Ascending aorta (tissue), 2 donors: ENCODE measurements around the gene NAA40. TPM values are rescaled to one million over a fixed set of nuclear protein-coding genes. Genes with fewer than 3 reads are reported as not detected.
A peak's percentile ranks its signal among the peaks of the same experiment; 100 is the strongest.

Experiments
- DNase-seq, 2 donors: peaks; one replicate each; pipeline ENCODE4 v3.0.0-alpha.2; 2019; ENCODE audit warnings: low spot score in 2 of 2
- H3K27ac ChIP-seq, 2 donors: fragments of 200-600 bp; sonication (generic); one replicate each; pipeline ENCODE4 v1.5.1; 2016 to 2017; ENCODE audit warnings: mild to moderate bottlenecking in 1 of 2
- H3K27me3 ChIP-seq: fragments of 200-600 bp; sonication (generic); one replicate; pipeline ENCODE4 v1.5.1; 2017
- H3K36me3 ChIP-seq, 2 donors: fragments of 200-600 bp; sonication (generic); one replicate each; pipeline ENCODE4 v1.5.1; 2016
- H3K4me1 ChIP-seq, 2 donors: fragments of 200-600 bp; sonication (generic); one replicate each; pipeline ENCODE4 v1.5.1; 2016 to 2017; ENCODE audit warnings: mild to moderate bottlenecking in 1 of 2
- H3K4me3 ChIP-seq, 2 donors: fragments of 200-600 bp; sonication (generic); one replicate each; pipeline ENCODE4 v1.5.1; 2016 to 2017; ENCODE audit warnings: mild to moderate bottlenecking in 1 of 2
- H3K9me3 ChIP-seq, 2 donors: fragments of 200-600 bp; sonication (generic); one replicate each; pipeline ENCODE4 v1.5.1; 2016
- CTCF ChIP-seq, 3 experiments: fragments of 200-600 bp in 2 of 3; fragments of 450-650 bp in 1 of 3; sonication (generic) in 2 of 3; IDR thresholded peaks; one replicate each; pipeline ENCODE4 v1.5.1; 2016 to 2019; ENCODE audit warnings: antibody characterized with exemption in 3 of 3, mild to moderate bottlenecking in 1 of 3, moderate library complexity in 1 of 3
- intact Hi-C: fragments of 100-400 bp; cut with DNase I; formaldehyde crosslinking; loops from one replicate; pipeline ENCODE4 v1.15.1; 2023
- total RNA-seq: library from RNA; depleted of rRNA; stranded (reverse); fragments of >200 nt; gene quantifications from one replicate; pipeline ENCODE4 v1.1.0, GENCODE V29; 2016

Gene NAA40
- total RNA-seq, 1 donor from 2014 or later = 3.1 TPM

GRCh38 chr11:63908631-63909401 lies 30.0 kb upstream of the NAA40 start:
- H3K27me3 ChIP-seq = no peaks in the 10 kb centered on the region
- intact Hi-C loops = no loop called here
- H3K4me1 ChIP-seq = peaks cover 4 to 22% of the 10 kb centered on the region in 2 donors
- H3K9me3 ChIP-seq = no peaks in the 10 kb centered on the region
- no peak for TF ChIP-seq CTCF (IDR thresholded peaks at IDR 0.05)
- no peak overlapping the region for H3K4me3 ChIP-seq
- peak overlapping the region; percentile 54 to 58 for H3K27ac ChIP-seq
- no peak for DNase-seq
- H3K36me3 ChIP-seq = peaks cover 42 to 47% of the 10 kb centered on the region in 2 donors

- peak overlapping the region; percentile 58 to 65 for H3K27ac ChIP-seq
- intact Hi-C loops = no loop called here
- H3K4me1 ChIP-seq = peaks cover 4 to 22% of the 10 kb centered on the region in 2 donors
- H3K4me3 ChIP-seq = no peak overlapping the region
- DNase-seq = no peak
- peaks cover 31 to 36% of the 10 kb centered on the region in 2 donors for H3K36me3 ChIP-seq
- H3K27me3 ChIP-seq = no peaks in the 10 kb centered on the region
- TF ChIP-seq CTCF (IDR thresholded peaks at IDR 0.05) = no peak
- no peaks in the 10 kb centered on the region for H3K9me3 ChIP-seq
Measured at GRCh38 chr11:63909591-63910506, 29.0 kb upstream of the NAA40 start.

- Histone ChIP-seq H3K27me3 (no peaks in the 10 kb centered on the region), H3K4me1 (peaks cover 4 to 24% of the 10 kb centered on the region in 2 donors), H3K27ac (peak overlapping the region; percentile 58 to 65), H3K4me3 (no peak overlapping the region), H3K36me3 (peaks cover 23 to 28% of the 10 kb centered on the region in 2 donors), H3K9me3 (no peaks in the 10 kb centered on the region)
- no peak for TF ChIP-seq CTCF (IDR thresholded peaks at IDR 0.05)
- intact Hi-C loops = no loop called here
- no peak for DNase-seq
Measured at GRCh38 chr11:63910675-63911074, 28.1 kb upstream of the NAA40 start.

- no peak for DNase-seq
- Histone ChIP-seq H3K27me3 (no peaks in the 10 kb centered on the region), H3K36me3 (peaks cover 22 to 23% of the 10 kb centered on the region in 2 donors), H3K4me3 (no peak overlapping the region), H3K4me1 (peaks cover 4 to 30% of the 10 kb centered on the region in 2 donors), H3K27ac (peak overlapping the region; percentile 58 to 65), H3K9me3 (no peaks in the 10 kb centered on the region)
- intact Hi-C loops = no loop called here
- TF ChIP-seq CTCF (IDR thresholded peaks at IDR 0.05) = no peak
Measured at GRCh38 chr11:63911440-63911839, 27.4 kb upstream of the NAA40 start.

GRCh38 chr11:63911876-63912275 lies 26.9 kb upstream of the NAA40 start:
- peaks cover 20 to 21% of the 10 kb centered on the region in 2 donors for H3K36me3 ChIP-seq
- no peak overlapping the region for H3K4me3 ChIP-seq
- intact Hi-C loops = no loop called here
- no peak for DNase-seq
- H3K27me3 ChIP-seq = no peaks in the 10 kb centered on the region
- peak overlapping the region; percentile 58 to 65 for H3K27ac ChIP-seq
- peaks cover 4 to 32% of the 10 kb centered on the region in 2 donors for H3K4me1 ChIP-seq
- no peak for TF ChIP-seq CTCF (IDR thresholded peaks at IDR 0.05)
- no peaks in the 10 kb centered on the region for H3K9me3 ChIP-seq
